HG03558 (cell line): Measurements from ENCODE around the gene ADSS1.

Experiments used
- ATAC-seq: cut with Tn5 transposase; IDR thresholded peaks from one replicate; pipeline ENCODE4 v1.9.1; 2021; ENCODE audit warnings: moderate number of reproducible peaks; ENCODE audit not compliant: unreplicated experiment; ENCODE audit errors: extremely low read depth

Gene ADSS1

DNA sequence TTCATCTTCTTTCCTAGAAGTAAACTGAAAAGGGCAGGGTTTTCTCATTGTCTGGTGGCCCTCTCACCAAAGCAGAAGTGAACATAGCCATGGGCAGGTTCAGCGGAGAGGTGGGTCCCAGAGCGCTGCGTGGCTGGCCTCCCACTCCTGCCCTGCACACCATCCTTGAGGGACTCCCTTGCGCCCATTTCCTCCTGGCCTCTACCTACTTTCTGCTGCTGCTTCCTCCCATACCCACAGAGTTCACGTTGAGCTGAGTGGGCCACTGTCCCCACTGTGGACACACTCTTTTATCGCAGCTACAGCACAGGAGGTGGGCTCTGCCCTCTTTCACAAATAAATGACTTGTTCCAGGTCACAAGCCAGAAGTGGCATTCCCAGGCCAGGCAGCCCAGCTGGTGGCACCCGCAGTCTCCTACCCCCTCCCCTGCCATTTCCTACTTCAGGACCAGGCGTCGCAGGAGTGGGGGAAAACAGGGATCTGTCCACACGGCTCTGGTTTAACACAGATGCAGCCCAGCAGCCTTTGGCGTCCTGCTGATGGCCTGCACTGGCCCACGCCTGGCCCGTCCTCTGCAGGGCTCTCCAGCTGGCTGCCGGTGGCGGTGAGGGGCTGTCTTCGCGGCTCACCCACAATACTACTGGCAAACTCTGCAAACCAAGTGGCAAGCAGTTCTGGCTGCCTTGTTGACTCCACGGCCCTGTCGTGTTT is 33.8 kb downstream of the ADSS1 start:
- no peak for ATAC-seq

DNA sequence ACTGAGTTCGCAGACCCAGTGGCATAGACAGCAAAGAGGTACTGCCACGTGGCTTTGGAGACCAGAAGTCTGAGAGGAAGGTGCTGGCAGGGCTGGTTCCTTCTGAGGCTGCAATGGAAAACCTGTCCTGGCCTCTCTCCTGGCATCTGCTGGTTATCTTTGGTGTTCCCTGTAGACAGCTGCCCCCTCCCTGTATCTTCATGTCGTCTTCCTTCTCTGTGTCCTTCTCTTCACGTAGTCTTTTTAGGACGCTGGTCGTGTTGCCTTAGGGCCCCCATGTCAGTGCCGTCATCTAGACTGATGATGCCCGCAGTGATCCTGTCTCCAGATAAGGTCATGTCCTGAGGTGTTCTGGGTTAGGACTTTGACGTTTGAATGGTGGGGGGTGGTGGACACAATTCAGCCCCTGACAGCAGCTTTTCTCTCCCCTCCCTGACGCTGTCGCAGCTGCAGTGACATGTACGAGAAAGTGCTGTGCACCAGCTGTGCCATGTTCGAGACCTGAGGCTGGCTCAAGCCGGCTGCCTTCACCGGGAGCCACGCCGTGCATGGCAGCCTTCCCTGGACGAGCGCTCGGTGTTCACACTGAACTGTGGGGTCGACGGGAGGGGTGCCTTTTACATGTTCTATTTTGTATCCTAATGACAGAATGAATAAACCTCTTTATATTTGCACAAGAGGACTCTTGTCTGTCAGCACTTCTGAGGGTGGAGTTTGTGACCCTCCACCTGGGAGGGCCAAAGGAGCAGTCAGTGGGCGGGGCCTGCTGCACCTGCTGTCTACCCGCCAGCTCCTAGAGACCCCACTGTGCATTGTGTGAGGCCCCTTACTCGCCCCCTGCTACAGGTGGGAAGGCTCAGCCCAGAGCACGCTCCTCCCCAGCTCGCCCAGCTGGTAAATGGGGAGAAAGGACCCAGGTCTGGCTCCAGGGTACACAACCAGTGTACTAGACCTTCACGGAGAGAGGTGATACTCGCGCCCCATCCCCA is 35.2 kb downstream of the ADSS1 start:
- ATAC-seq: no peak

DNA sequence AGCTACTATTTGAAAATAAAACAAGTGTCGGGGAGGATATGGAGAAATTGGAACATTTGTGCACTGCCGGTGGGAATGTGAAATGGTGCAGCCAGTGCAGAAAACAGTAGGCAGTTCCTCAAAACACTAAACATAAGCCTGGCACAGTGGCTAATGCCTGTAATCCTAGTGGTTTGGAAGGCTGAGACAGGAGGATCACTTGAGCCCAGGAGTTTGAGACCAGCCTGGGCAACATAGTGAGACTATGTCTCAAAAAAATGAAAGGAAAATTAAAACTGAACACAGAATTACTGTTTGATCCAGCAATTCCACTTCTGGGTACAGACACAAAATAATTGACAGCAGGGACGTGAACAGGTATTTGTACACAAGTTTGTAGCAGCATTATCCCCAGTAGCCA is 41.5 kb downstream of the ADSS1 start:
- no peak for ATAC-seq

DNA sequence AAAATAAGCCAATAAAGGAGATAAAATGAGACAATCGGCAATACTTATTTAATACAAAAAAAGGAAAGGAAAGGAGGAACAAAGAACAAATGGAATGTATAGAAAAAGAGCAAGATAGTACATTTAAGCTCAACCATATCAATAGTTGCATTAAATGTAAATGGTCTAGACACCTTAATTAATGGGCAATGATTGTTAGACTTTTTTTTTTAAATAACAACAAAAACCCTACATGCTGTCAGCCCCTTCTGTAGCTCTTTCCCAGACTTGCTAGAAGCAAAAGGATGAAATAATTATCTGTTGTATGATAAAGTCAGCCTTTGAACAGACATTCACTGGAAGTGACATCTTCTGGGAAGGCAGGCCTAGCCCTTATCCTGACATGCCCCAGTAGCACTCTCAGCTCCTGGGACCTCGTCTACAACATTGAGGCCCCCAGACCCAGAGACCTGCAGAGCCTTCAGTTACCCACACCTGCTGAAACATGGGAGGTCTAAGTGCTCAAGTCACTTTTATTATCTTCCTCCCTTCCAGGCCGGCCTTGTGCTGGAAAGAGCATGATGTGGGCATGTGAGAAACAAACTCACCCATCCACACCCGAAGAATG is 42.3 kb downstream of the ADSS1 start:
- no peak for ATAC-seq

DNA sequence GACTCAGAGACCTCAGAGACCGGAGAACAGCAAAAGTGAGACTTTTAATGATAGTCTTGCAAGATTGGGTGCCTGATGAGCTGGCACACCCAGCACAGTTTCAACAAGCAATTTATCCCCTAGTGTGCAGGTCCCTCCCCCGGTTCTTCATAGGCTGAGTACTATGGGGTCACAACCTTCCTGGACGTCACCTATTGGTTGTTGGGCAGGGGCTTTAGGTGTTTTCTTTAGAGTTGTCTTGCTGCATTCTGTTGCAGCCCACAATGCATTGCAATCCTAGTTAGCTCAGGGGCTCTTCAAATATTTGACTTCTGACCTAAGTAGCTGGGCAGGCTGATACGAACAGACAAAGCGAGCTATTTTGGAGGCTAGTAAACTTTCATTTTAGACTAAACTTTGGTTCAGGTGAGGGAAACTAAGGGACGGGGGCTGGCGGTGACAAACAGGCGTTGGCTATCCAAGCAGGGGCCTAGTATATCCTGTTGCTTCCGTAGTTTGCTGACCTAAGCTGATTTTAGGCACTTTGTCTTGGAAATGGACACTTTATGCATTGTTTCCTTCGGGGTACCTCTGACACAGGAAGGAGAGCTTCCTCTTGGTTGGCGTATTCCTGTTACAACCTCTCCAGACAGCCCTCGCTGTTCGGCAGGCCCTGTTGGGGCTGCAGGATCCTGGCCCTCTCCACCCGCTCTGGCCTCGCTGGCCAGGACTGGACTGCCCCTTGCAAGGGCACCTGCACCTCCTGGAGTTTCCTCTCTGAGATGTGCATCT is 43.0 kb downstream of the ADSS1 start:
- ATAC-seq: no peak

DNA sequence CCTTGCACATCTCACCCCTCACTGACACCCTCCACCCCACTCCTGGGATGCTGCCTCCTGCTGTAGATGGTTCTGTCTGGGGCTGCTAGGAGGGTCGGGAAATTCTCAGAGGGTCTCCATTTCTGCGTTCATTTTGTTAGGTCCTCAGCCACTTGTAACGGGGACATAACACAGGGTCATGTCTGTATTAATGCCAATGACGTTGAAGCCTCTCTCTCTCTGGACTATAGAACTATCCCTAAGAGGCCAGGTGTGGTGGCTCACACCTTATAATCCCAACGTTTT is 43.5 kb downstream of the ADSS1 start:
- no peak for ATAC-seq

- no peak for ATAC-seq
Measured at GRCh38 chr14:104768437-104769323, 44.7 kb downstream of the ADSS1 start.

DNA sequence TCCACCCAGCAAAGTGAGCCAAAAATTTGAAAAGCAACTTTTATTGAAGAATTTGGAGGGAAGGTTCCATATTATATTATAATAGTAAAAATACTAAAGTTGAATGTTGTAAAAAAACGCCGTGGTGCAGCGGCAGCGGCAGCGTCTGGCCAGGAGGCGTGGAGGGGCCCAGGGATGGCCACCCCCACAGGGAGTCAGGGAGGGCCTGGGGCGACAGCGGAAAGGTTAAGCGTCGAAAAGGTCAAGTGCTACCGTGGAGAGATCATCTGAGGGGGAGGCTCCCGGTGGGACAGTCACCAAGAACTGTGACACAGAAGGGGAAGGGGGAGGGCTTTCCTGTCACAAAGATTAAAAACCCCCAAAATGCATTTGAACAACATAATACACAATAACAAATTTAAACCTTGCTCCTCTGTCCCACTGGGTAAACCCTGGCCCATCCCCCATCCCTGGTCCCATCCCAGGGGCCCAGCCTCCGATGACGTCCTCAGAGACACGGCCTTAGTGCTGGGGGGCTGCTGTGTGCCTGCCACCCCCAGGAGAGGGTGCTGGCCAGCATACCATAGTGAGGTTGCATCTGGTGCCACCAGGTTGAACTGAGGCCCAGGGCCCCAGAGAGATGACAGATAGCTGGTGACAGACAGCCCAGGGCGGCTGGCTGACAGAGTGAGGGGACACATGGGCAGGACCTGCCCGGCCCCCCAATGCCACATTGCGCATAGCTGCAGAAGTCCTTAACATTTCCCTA is 45.5 kb downstream of the ADSS1 start:
- ATAC-seq: no peak

DNA sequence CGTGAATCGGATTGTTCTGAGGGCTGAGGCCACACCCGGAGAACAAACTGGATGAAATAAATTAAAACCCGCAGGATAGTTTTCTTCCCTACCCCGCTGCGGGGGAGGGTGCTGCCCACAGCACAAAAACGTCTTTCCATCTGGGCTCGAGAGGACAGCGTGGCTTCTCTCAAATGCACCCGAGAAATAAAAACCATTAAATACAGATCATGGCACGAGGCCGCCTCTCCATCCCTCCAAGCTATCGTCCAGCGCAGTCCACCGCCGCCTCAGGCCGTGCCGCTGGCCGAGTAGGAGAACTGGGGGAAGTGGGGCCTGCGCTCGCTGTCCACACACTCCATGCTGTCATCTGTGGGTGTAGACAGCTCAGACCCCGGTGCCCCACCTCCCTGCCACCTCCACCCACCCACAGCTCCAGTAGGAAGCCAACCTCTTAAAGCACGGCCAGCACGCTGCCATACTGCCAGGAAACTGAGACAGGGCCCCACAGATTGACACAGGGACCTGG is 46.1 kb downstream of the ADSS1 start:
- no peak for ATAC-seq

- ATAC-seq: no peak
Measured at GRCh38 chr14:104770851-104771272, 46.8 kb downstream of the ADSS1 start.

DNA sequence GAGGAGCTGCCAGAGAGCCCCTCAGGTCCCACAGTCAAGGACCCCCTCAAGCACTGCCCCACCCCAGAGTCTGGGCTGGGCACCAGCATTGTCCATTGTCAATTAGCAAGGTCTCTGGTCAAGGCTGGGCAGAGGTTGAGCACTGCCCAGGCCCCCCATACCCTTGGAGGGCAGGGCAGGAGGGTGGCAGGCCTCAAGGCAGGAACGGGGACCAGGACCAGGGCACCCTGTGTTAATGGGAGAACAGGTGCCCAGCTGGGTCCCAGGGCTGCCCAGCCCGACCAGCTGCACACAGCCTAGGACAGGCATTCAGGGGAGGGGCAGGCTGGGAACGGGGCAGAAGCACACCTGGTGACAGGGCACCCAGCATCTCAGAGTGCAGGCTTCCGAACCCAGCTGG is 47.3 kb downstream of the ADSS1 start:
- no peak for ATAC-seq

DNA sequence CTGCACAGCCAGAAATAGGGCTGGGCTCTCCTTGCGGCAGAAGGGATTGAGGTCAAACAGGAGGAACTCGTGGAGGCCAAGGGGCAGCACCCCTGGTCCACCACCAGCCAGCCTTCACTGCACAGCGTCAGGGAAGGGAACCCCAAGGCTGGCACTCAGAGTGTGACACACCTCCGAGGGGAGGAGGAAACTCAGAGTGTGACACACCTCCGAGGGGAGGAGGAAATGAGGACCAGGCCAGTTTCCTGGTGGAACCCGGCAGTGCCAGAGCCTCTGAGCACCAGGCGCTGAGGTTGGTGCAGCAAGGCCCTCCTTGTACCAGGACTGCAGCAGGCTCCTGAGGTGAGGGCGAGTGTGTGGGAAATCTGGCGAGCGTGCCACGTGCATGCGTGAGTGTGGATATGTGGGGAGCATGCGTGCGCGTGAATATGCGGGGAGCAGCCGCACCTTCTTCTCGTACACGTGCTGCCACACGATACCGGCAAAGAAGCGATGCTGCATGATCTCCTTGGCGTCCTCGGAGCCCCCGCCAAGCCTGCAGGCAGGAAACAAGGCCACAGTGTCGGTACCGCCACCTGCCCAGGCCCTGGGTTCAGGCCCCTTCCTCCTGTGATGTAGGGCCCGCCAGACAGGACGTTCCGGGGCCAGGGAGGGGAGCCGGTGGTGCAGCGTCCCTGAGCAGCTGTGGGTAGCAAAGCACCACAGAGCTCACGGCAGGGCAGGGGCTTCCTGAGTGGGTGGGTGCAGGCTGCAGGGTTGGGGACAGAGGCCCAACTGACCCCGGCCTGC is 48.1 kb downstream of the ADSS1 start:
- ATAC-seq: no peak

- no peak for ATAC-seq
Measured at GRCh38 chr14:104772707-104773504, 48.9 kb downstream of the ADSS1 start.

- ATAC-seq: no peak
Measured at GRCh38 chr14:104773505-104774452, 49.8 kb downstream of the ADSS1 start.

DNA sequence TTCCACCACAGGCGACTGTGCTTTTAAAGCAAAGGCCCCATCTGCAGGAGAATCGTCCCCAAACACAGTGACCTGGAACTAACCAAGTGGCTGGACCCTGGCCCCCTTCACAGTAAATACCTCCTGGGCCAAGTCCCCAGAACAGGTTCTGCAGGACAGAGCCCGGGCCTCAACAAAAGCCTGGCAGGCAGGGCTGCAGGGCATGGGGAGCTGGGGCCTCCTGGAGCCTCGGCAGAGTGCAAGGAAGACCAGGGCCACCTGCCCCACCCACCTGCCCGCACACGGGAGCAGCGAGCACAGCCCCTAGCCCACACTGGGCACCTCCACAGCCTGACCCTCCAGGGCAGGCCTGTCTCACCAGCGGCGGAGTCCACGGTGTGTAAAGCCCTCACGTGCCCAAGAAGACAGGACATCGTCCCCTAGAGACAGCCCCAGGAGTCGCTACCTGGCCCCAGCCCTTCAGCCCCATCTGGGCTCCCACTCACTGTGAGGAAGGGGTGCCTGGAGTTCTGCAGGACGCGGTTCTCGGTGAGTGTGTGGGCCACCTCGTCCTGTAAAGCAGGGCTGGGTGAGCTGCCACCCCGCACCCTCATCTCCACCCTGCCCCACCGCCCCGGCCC is 50.5 kb downstream of the ADSS1 start:
- ATAC-seq: no peak

DNA sequence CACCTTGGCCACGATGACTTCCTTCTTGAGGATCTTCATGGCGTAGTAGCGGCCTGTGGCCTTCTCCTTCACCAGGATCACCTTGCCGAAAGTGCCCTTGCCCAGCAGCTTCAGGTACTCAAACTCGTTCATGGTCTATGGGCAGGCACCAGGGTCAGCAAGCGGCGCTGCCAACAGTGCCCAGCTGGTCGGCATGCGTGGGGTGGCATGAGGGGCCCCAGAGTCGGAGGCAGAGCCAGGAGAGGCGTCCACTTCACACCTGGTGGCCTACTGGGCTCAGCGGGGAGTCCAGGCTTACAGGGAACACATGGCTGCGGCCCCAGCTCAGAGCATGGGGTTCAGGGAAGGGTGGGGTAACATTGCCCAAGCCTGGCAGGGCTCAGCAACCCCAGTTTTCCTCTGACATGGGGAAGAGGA is 51.1 kb downstream of the ADSS1 start:
- no peak for ATAC-seq
